Esophagus muscularis mucosa (tissue), 3 donors: ENCODE measurements around the gene GAS7.

Source experiments
- POLR2A ChIP-seq: fragments of 450-650 bp; IDR thresholded peaks from one replicate; pipeline ENCODE4 v1.6.1; 2017; ENCODE audit warnings: antibody characterized with exemption, moderate library complexity, mild to moderate bottlenecking, low read depth
- TF ChIP-seq, protein P1 (sequence below), 3 experiments: fragments of 200-600 bp in 2 of 3; fragments of 450-650 bp in 1 of 3; sonication (generic) in 2 of 3; IDR thresholded peaks; one replicate each; pipeline ENCODE4 v1.5.1; 2017 to 2019; ENCODE audit warnings: antibody characterized with exemption in 3 of 3, mild to moderate bottlenecking in 2 of 3, moderate library complexity in 1 of 3

DNA sequence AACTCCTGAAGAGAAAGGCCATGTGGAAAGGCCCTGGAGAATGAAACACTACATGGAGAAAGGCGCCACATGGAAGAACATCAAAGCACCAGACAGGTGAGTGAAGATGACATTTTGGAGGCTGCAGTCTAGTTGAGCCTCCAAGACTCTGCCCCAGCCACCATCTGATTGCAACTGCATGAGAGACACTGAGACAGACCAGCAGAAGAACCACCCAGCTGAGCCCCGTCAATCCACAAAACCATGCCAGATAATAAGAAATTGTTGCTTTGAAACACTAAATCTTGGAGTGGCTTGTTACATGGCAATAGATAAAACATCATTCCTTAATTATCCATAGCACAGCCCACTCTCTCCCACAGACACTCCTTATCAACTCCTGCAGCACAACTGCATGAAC is 4.8 kb downstream of the GAS7 start:
- TF ChIP-seq, protein P1, sequence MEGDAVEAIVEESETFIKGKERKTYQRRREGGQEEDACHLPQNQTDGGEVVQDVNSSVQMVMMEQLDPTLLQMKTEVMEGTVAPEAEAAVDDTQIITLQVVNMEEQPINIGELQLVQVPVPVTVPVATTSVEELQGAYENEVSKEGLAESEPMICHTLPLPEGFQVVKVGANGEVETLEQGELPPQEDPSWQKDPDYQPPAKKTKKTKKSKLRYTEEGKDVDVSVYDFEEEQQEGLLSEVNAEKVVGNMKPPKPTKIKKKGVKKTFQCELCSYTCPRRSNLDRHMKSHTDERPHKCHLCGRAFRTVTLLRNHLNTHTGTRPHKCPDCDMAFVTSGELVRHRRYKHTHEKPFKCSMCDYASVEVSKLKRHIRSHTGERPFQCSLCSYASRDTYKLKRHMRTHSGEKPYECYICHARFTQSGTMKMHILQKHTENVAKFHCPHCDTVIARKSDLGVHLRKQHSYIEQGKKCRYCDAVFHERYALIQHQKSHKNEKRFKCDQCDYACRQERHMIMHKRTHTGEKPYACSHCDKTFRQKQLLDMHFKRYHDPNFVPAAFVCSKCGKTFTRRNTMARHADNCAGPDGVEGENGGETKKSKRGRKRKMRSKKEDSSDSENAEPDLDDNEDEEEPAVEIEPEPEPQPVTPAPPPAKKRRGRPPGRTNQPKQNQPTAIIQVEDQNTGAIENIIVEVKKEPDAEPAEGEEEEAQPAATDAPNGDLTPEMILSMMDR (IDR thresholded peaks at IDR 0.05), result no peak
- no peak for TF ChIP-seq POLR2A
